ENCODE measurements around the gene PCA3.
"Not testable (repeated sequence)": the region's sequence is repeated elsewhere in the genome, so short reads cannot be mapped to it uniquely, and the experiment has no call there.

Gene PCA3

GRCh38 chr9:76764138-76764537, at the start of gene PCA3:
Gene PCA3, plus strand, starts transcription at chr9:76764438.
- DNase-seq (ENCODE audit: low read depth in 2 of 2): no peak

DNA sequence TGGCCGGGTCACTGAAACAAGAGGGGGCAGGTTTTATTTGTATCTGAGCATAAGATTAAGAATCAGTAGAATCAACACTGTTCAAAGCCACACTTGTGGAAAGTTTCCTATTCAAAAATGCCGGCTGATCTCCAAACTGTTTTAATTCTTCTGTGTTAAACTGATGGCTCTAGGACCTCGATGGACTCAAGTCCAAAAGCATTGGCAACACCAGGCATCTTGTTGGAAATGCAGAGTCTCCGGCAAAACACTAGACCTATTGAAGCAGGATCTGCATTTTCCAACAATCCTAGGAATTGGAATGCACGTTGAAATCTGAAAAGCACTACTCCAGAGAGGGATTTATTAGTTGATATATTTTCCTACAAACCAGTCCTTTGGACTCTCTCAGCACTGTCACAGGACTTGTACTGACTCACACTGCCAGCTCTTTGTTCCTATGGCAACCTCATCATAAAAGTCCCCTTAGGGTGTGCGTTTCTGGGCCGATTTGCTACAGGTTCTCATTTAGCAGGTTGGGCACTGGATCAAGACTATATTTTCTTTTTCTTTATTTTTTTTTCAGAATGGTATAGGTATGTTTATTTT, 48.1 kb upstream of the PCA3 start:
- DNase-seq (ENCODE audit: low read depth in 2 of 2): no peak

GRCh38 chr9:76717176-76717575, 47.1 kb upstream of the PCA3 start:
- no peak for DNase-seq (ENCODE audit: low read depth in 2 of 2)

GRCh38 chr9:76717613-76718012, 46.6 kb upstream of the PCA3 start:
- DNase-seq (ENCODE audit: low read depth in 2 of 2): no peak

GRCh38 chr9:76718166-76718565, 46.1 kb upstream of the PCA3 start:
- DNase-seq (ENCODE audit: low read depth in 2 of 2): no peak

DNA sequence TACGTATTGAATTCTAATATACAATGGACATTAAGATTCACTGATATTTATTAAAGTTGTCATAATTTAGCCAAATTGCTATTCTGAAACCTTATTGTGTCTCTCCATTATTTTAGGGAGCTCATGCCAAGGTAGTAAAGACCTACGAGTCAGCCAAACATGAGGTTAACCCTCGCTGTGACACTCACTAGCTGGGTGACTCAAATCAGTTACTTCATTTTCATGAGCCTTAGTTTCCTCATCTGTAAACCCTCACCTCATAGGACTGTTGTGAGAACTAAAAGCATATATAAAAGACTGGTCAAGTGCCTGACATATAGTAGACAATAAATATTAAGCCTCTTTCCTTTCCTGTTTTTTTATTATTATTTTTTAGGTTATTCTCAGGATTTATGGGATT, 44.0 kb upstream of the PCA3 start:
- no peak for DNase-seq (ENCODE audit: low read depth in 2 of 2)

GRCh38 chr9:76725011-76725546, 39.2 kb upstream of the PCA3 start:
- no peak for DNase-seq (ENCODE audit: low read depth in 2 of 2)

DNA sequence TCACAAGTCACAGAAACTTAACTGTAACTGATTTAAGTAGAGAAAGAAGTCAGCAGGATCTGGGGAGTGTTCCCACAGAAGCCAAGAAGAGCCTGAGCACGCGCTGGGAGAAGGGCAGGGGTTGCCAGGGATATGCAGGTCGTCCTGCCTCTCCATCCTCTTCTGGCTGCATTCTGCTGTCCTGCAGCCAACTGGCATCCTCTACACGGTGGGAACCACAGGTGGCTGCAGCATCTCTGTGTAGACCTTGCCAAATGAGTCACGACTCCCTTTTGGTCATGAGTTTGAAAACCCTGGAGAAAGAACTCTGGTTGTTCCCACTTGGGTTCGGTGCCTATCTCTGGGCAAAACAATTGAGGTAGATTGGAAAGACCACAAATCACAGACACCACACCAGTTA, 38.4 kb upstream of the PCA3 start:
- no peak for DNase-seq (ENCODE audit: low read depth in 2 of 2)

- no peak for DNase-seq (ENCODE audit: low read depth in 2 of 2)
Measured at GRCh38 chr9:76729116-76729515, 35.1 kb upstream of the PCA3 start.

DNA sequence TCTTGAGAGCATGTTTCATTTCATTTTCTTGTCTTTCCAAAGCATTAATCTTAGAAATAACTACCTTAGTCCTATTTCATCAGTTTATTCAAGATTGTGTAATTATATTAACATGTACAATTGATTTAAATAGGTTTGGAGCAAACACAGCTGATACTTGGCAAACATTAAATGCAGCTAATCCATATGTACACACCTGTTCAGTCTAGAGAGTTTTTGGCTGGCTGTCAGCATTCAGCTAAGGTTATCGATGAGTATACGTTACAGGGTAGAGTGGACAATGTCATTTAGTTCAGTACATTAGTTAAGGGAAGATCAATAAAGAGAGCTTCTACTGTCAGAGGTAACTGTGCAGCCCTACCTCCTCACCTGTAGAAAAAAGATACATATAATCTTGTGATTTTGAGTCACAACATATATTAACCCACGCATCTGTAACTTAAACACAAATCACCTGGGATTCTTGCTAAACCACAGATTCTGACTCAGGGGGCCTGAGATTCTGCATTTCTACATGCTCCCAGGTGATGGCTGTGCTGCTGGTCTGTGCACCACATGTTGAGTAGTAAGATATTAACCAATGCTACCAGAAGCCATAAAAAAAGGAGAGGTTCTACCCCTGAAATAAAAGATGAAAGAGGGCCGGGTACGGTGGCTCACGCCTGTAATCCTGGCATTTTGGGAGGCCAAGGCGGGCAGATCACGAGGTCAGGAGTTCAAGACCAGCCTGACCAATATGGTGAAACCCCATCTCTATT, 34.1 kb upstream of the PCA3 start:
- DNase-seq (ENCODE audit: low read depth in 2 of 2): no peak

GRCh38 chr9:76730801-76731200, 33.4 kb upstream of the PCA3 start:
- no peak for DNase-seq (ENCODE audit: low read depth in 2 of 2)

- no peak for DNase-seq (ENCODE audit: low read depth in 2 of 2)
Measured at GRCh38 chr9:76732341-76732958, 31.8 kb upstream of the PCA3 start.

GRCh38 chr9:76733096-76733495, 31.1 kb upstream of the PCA3 start:
- no peak for DNase-seq (ENCODE audit: low read depth in 2 of 2)

DNA sequence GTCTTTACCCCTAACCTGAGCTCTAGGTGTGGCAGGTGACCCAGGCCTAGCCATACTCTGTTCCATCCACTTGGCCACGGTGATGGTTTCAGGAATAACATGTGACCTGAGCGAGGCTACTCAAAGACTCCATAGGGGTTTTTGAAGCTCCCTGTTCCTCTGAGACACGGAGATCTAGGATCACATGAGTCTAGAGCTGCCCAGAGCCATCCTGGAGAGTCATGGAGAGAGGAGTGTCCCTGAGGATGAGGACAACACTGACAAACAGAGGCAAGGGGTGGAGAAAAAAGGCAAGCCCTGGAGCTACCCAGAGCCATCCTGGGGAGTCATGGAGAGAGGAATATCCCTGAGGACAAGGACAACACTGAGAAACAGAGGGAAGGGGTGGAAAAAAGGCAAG, 29.5 kb upstream of the PCA3 start:
- DNase-seq (ENCODE audit: low read depth in 2 of 2): no peak

GRCh38 chr9:76737154-76737902, 26.9 kb upstream of the PCA3 start:
- no peak for DNase-seq (ENCODE audit: low read depth in 2 of 2)

GRCh38 chr9:76738402-76738801, 25.8 kb upstream of the PCA3 start:
- DNase-seq (ENCODE audit: low read depth in 2 of 2): no peak

DNA sequence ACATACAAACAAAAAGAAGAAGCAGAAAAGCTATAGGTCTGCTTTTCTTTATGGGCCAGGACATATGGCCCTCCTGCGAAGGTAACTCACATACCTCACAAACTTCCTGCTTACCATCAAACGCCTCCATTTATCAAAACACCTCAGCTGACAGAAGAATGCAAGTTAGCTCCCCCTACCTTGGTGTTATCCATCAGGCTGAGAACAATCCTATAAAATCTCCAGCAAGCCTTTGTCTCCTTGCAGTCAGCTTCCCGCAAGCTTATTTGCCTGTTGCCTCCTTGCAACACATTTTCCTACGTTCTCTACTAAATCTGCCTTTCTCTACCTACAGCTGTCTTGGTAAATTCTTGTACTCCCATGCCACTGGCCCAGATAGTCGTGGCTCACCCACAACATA, 22.7 kb upstream of the PCA3 start:
- no peak for DNase-seq (ENCODE audit: low read depth in 2 of 2)

GRCh38 chr9:76742890-76743289, 21.3 kb upstream of the PCA3 start:
- DNase-seq (ENCODE audit: low read depth in 2 of 2): not testable (repeated sequence)

GRCh38 chr9:76743931-76744330, 20.3 kb upstream of the PCA3 start:
- no peak for DNase-seq (ENCODE audit: low read depth in 2 of 2)

- DNase-seq (ENCODE audit: low read depth in 2 of 2): no peak
Measured at GRCh38 chr9:76744336-76744735, 19.9 kb upstream of the PCA3 start.

- no peak for DNase-seq (ENCODE audit: low read depth in 2 of 2)
Measured at GRCh38 chr9:76751001-76751400, 13.2 kb upstream of the PCA3 start.

- no peak for DNase-seq (ENCODE audit: low read depth in 2 of 2)
Measured at GRCh38 chr9:76756268-76756640, 8.0 kb upstream of the PCA3 start.
